ENCODE results near the gene GPRC5C.
A peak's percentile ranks its signal among the peaks of the same experiment; 100 is the strongest.

GPRC5C gene

DNA sequence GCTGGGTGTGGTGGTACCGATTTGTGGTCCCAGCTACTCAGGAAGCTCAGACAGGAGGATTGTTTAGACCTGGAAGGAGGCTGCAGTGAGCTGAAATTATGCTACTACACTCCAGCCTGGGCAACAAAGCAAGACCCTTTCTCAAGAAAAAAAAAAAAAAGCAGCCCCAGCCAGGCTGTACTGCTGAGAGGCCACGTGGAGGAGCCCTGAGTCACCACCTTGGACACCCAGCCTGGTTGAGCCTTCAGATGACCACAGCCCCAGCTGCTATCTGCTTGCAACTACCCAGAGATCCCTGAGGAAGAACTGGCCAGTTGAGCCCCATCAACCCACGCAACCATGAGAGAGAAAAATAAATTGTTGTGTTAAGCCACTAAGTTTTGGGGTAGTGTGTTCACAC lies 23.6 kb upstream of the GPRC5C start:
- TF ChIP-seq, protein P1, sequence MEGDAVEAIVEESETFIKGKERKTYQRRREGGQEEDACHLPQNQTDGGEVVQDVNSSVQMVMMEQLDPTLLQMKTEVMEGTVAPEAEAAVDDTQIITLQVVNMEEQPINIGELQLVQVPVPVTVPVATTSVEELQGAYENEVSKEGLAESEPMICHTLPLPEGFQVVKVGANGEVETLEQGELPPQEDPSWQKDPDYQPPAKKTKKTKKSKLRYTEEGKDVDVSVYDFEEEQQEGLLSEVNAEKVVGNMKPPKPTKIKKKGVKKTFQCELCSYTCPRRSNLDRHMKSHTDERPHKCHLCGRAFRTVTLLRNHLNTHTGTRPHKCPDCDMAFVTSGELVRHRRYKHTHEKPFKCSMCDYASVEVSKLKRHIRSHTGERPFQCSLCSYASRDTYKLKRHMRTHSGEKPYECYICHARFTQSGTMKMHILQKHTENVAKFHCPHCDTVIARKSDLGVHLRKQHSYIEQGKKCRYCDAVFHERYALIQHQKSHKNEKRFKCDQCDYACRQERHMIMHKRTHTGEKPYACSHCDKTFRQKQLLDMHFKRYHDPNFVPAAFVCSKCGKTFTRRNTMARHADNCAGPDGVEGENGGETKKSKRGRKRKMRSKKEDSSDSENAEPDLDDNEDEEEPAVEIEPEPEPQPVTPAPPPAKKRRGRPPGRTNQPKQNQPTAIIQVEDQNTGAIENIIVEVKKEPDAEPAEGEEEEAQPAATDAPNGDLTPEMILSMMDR (conservative IDR thresholded peaks at IDR 0.05; ENCODE audit: low read length): no peak
- DNase-seq (ENCODE audit: low read depth): peak; percentile 6
- H3K4me3 ChIP-seq (ENCODE audit: low read length): no peak overlapping the region

DNA sequence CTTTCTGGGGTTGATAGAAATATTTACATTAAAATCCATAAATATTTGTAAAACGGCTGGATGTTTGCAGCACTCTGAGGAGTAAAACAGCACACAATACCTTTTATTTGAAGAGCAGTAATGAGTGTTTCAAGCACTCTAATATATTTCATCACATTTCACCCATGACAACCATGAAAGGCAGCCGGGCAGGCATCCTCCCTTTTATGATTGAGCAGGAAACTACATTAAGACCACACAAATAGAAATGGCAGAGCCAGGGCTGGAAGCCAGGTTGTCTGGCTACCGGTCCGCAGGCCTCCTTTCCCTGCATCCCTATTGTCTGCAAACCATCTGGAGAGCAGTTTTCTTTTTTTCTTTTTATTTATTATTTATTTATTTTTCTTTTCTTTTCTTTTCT lies 23.1 kb upstream of the GPRC5C start:
- DNase-seq (ENCODE audit: low read depth): no peak
- H3K4me3 ChIP-seq (ENCODE audit: low read length): no peak overlapping the region
- TF ChIP-seq, protein P1 (conservative IDR thresholded peaks at IDR 0.05; ENCODE audit: low read length): no peak

- TF ChIP-seq, protein P1 (conservative IDR thresholded peaks at IDR 0.05; ENCODE audit: low read length): no peak
- DNase-seq (ENCODE audit: low read depth): no peak
- H3K4me3 ChIP-seq (ENCODE audit: low read length): no peak overlapping the region
Measured at GRCh38 chr17:74410001-74410443, 21.9 kb upstream of the GPRC5C start.

DNA sequence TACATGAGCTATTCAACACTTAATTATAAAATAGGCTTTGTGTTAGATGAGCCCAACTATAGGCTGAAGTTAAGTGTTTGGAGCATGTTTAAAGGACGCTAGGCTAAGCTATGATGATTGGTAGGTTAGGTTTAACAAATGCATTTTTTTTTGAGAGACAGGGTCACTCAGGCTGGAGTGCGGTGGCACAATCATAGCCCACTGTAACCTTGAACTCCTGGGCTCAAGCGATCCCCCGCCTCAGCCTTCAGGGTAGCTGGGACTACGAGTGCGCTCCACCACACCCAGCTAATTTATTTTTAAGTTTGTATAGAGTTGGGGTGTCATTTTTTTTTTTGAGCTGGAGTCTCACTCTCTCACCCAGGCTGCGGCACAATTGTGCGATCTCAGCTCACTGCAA lies 19.3 kb upstream of the GPRC5C start:
- TF ChIP-seq, protein P1 (conservative IDR thresholded peaks at IDR 0.05; ENCODE audit: low read length): no peak
- H3K4me3 ChIP-seq (ENCODE audit: low read length): no peak overlapping the region
- no peak for DNase-seq (ENCODE audit: low read depth)

- DNase-seq (ENCODE audit: low read depth): no peak
- no peak overlapping the region for H3K4me3 ChIP-seq (ENCODE audit: low read length)
- TF ChIP-seq, protein P1 (conservative IDR thresholded peaks at IDR 0.05; ENCODE audit: low read length): no peak
Measured at GRCh38 chr17:74413491-74413890, 18.4 kb upstream of the GPRC5C start.

DNA sequence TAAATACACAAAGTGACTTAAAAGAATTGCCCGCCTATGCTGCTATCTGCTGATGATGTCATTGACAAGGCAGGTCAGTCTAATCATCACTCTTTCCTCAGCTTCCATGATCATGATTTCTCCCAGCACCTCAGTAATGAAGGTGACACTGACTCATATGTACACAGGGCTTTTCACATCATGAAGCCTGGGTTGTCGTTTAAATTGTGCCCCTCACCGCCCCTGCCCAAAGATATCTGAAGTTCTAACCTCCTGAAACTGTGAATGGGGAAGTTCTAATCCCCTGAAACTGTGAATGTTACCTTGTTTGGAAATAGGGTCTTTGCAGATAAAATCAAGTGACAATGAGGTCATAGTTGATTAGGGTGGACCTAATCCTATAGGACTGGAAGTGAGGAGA lies 17.4 kb upstream of the GPRC5C start:
- TF ChIP-seq, protein P1 (conservative IDR thresholded peaks at IDR 0.05; ENCODE audit: low read length): no peak

GRCh38 chr17:74415608-74416396 lies 16.1 kb upstream of the GPRC5C start:
- H3K4me3 ChIP-seq (ENCODE audit: low read length): no peak overlapping the region
- DNase-seq (ENCODE audit: low read depth): no peak
- TF ChIP-seq, protein P1 (conservative IDR thresholded peaks at IDR 0.05; ENCODE audit: low read length): no peak

More for the DNA sequence above, 17.4 kb upstream of the GPRC5C start:
- no peak for DNase-seq (ENCODE audit: low read depth)
- no peak overlapping the region for H3K4me3 ChIP-seq (ENCODE audit: low read length)

Measured in AG10803 (cell line).